H7 (cell line): ENCODE data around the gene GABRE. TPM values are rescaled to one million over a fixed set of nuclear protein-coding genes. Genes with fewer than 3 reads are reported as not detected.

Experiments
- DNase-seq: peaks from one replicate; pipeline ENCODE4 v3.0.0; 2012
- H3K27me3 ChIP-seq: 2 replicates; pipeline ENCODE4 v1.6.0; 2011; ENCODE audit warnings: mild to moderate bottlenecking, low read length; ENCODE audit not compliant: control insufficient read depth, insufficient read depth
- H3K36me3 ChIP-seq: replicated peaks from 2 replicates; pipeline ENCODE4 v1.5.1; 2011; ENCODE audit warnings: low read length; ENCODE audit not compliant: control insufficient read depth, insufficient read depth
- H3K4me3 ChIP-seq: 2 replicates; pipeline ENCODE4 v1.5.1; 2011; ENCODE audit warnings: low read depth, mild to moderate bottlenecking, control low read depth, low read length, moderate library complexity; ENCODE audit not compliant: insufficient read depth
- total RNA-seq: library from RNA; depleted of rRNA; stranded (reverse); fragments of >200 nt; shearing (Covaris generic); gene quantifications from 2 replicates; pipeline ENCODE4 v1.2.3, GENCODE V29; 2014; rRNA removed

The GABRE gene
- total RNA-seq, result 2.8 and 4.4 TPM in 2 replicates

DNA sequence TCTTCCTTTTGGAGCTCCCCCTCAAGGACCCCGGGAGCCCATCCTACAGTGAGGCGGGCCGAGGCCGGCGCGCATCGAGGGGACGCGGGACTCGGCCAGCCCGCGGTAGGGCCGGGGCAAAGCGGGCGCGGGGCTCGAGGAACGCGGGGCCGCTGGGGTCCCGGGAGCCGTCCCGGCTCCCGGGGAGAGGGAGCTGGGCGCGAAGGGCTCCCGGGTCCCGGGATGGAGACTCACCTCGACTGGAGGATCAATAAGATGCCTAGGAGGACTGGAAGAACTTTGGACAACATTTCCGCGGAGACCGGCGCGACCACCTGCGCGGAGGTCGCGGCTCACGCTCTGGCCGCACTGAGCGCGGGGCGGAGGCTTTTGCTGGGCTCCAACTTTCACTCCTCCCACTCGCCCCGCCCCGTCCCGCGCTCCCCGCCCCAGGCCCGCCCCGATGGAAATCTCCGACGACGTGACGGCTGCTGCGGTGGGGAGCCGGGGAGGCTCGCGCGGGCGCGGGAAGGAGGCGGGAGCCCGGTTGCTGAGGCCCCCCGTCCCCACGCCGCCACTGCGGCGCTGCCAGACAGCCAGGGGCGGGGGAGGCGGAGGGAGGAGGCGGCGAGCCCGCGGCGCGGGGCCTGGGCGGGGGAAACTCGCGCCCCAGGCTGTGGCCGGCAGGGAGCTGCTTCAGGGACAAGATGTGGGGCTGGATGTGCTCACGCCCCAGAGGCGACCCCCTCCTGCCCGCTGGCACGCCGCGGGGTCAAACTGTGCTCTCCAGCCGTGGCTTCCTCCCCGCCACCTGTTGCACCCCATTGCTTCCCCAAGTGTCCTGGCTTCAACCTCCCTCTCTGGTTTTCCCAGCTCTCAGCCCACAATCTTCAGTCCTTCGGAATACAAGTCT lies at the start of gene GABRE:
GABRE (minus strand) TSS at position 341 of the 892 bp plus-strand sequence; CDS start at position 290, 51 bp downstream.
- H3K4me3 ChIP-seq, result peak within 1 kb of the TSS; percentile 37
- no peaks in the 10 kb centered on the region for H3K36me3 ChIP-seq
- DNase-seq, result peak; percentile 82
- H3K27me3 ChIP-seq, result peaks cover 25% of the 10 kb centered on the region

DNA sequence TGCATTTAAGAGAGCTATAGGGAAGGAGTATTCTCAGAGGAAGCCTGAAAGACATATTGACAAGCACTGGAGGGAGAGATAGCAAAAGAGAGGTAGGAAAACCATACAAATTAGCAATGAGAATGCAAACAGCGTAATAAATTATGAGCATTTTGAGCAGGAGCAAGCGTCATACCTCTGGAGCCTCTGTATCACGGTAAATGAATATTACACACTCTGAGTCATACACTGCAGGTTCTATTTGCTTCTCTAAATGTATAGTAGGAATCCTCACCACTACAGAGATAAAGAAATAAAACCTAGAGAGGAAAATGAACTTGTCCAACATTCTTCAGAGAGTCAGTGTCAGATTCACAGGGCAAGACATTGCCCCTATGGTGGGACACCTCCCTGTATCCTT lies 46.4 kb upstream of the GABRE start:
- H3K4me3 ChIP-seq, result no peak overlapping the region
- DNase-seq, result no peak
- no peaks in the 10 kb centered on the region for H3K36me3 ChIP-seq
- H3K27me3 ChIP-seq, result no peaks in the 10 kb centered on the region

GRCh38 chrX:151999813-152000212 lies 25.3 kb upstream of the GABRE start:
- H3K27me3 ChIP-seq, result no peaks in the 10 kb centered on the region
- DNase-seq, result no peak
- H3K4me3 ChIP-seq, result no peak overlapping the region
- H3K36me3 ChIP-seq, result no peaks in the 10 kb centered on the region

DNA sequence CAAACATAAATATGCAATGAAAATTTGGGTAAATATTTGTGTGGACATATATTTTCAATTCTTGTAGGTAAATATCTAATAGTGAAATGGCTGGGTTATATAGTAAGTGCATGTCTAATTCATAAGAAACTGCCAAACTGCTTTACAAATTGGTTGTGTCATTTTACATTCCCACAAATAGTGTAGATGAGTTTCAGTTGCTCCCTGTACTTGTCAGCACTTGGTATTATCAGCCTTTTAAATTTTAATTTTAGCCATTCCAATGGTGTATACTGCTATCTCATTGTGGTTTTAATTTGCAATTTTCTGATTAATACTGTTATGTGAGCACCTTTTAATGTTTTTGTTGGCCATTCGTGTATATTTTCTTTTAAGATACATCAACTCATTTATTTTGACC lies 23.1 kb upstream of the GABRE start:
- no peak overlapping the region for H3K4me3 ChIP-seq
- no peaks in the 10 kb centered on the region for H3K27me3 ChIP-seq
- H3K36me3 ChIP-seq, result no peaks in the 10 kb centered on the region
- DNase-seq, result no peak

- no peaks in the 10 kb centered on the region for H3K36me3 ChIP-seq
- DNase-seq, result no peak
- H3K27me3 ChIP-seq, result no peaks in the 10 kb centered on the region
- H3K4me3 ChIP-seq, result no peak overlapping the region
Observed at GRCh38 chrX:151996347-151996746, 21.9 kb upstream of the GABRE start.

- H3K27me3 ChIP-seq, result no peaks in the 10 kb centered on the region
- no peak overlapping the region for H3K4me3 ChIP-seq
- DNase-seq, result no peak
- no peaks in the 10 kb centered on the region for H3K36me3 ChIP-seq
Observed at GRCh38 chrX:151994476-151994875, 20.0 kb upstream of the GABRE start.

GRCh38 chrX:151988706-151989299 lies 14.3 kb upstream of the GABRE start:
- no peaks in the 10 kb centered on the region for H3K36me3 ChIP-seq
- no peak for DNase-seq
- no peak overlapping the region for H3K4me3 ChIP-seq
- H3K27me3 ChIP-seq, result no peaks in the 10 kb centered on the region

DNA sequence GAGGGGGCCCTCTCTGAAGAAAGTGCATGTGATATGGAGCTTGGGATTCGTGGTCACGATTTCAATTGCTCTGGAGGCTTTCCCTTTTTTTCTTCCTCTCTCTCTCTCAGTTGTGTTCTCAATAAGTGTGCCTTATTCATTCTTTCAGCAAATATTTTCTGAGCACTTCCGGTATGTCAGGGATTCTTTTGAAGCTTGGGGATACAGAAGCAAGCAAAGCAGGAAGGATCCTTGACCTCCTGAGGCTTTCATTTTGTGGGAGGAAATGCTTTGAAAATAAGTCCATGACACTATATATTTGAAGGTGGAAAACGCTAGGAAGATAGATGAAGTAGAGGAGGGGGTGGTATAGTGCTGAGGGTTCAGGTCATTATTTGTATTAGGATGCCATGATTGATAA lies 12.6 kb upstream of the GABRE start:
- Histone ChIP-seq H3K36me3 (no peaks in the 10 kb centered on the region), H3K4me3 (no peak overlapping the region), H3K27me3 (no peaks in the 10 kb centered on the region)
- DNase-seq, result no peak

GRCh38 chrX:151985955-151986354 lies 11.5 kb upstream of the GABRE start:
- no peaks in the 10 kb centered on the region for H3K36me3 ChIP-seq
- H3K27me3 ChIP-seq, result no peaks in the 10 kb centered on the region
- no peak for DNase-seq
- H3K4me3 ChIP-seq, result no peak overlapping the region

- H3K4me3 ChIP-seq, result no peak overlapping the region
- H3K27me3 ChIP-seq, result no peaks in the 10 kb centered on the region
- no peaks in the 10 kb centered on the region for H3K36me3 ChIP-seq
- DNase-seq, result no peak
Observed at GRCh38 chrX:151985531-151985930, 11.1 kb upstream of the GABRE start.

DNA sequence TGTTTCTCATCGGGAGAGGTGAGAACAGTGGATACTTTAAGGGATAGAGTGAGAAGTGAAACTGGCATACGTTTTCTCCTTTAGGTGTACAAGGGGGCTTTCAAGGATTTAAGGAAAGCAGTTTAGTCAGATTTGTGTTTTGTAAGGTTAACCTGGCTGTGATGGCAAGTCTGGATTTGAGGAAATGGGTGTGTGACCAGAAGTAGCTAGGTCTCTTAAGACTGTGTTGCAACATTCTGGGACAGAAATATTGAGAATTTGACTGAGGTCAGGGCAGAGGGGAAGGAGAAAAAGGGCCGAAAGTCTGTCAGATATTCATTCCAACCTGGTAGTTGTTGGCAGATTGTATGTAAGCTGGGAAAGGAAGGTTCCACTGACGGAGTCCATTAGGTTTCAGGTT lies 10.4 kb upstream of the GABRE start:
- no peak for DNase-seq
- Histone ChIP-seq H3K4me3 (no peak overlapping the region), H3K27me3 (no peaks in the 10 kb centered on the region), H3K36me3 (no peaks in the 10 kb centered on the region)

DNA sequence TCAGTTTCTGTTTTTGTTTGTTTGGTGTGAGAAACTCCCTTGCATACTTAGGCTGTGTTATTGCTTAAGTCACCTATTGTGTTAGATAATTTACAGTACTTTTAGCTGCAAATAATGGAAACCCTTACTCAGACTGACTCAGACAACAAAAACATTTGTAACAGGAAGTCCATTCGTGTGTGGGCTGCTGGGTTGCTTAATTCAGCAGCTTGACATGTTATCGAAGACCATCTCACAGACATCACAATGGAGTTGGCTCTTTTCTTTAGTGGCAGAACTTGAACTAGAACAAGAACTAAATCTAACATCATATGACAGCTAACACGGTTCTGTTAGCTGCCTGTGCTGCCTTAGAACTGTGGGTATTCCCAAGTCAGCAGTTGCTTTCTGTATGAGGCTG lies 9.9 kb upstream of the GABRE start:
- H3K27me3 ChIP-seq, result no peaks in the 10 kb centered on the region
- DNase-seq, result no peak
- H3K36me3 ChIP-seq, result no peaks in the 10 kb centered on the region
- no peak overlapping the region for H3K4me3 ChIP-seq

DNA sequence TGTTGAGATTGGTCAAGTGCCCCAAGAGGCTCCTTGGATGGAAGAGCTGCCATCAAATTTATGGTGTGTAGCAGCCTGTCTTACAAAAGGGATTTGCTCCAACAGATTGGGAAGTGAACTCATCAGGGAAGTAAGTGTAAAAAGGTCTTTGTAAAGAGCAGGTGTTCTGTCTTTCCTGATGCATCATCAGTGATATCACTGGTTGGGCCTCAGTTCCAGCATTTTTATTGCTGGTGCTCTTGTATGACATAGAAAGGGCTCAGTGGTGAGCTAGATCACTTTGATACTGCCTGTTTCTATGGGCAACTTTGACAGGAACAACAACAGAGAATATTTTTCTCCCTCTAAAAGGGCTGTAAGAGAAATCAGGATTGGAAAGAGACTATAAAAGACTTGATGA lies 8.7 kb upstream of the GABRE start:
- Histone ChIP-seq H3K4me3 (no peak overlapping the region), H3K27me3 (no peaks in the 10 kb centered on the region), H3K36me3 (no peaks in the 10 kb centered on the region)
- DNase-seq, result no peak

DNA sequence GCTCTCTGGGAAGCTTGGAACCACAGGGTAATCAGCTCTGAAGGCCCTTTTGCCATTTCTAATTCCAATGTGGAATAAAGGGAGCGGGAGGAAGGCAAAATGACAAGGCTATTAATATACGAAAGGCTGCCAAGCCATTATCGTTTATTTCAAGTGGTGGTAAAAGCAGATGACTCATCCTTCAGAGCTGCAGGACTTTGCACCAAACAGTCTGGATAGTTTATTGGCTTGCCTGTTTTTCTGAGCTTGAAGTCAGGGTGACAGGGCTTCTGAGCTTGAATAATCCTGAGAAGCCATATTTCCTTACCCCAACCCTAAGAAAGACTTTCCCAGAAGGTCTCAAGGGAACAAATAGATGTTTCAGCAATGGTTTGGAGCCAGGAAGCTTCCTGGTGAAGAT lies 7.7 kb upstream of the GABRE start:
- H3K36me3 ChIP-seq, result no peaks in the 10 kb centered on the region
- DNase-seq, result no peak
- no peaks in the 10 kb centered on the region for H3K27me3 ChIP-seq
- no peak overlapping the region for H3K4me3 ChIP-seq

GRCh38 chrX:151981129-151981528 lies 6.7 kb upstream of the GABRE start:
- H3K4me3 ChIP-seq, result no peak overlapping the region
- H3K27me3 ChIP-seq, result no peaks in the 10 kb centered on the region
- no peak for DNase-seq
- no peaks in the 10 kb centered on the region for H3K36me3 ChIP-seq
